IMR-90 (cell line): ENCODE results near the gene HAO2. TPM values are rescaled to one million over a fixed set of nuclear protein-coding genes. Genes with fewer than 3 reads are reported as not detected.

Experiments
- ATAC-seq: fragments of 200-7000 bp; cut with Tn5 transposase; 2 replicates; pipeline ENCODE4 v1.9.1; 2020; ENCODE audit warnings: low read depth, mild to moderate bottlenecking, moderate library complexity
- BruUV-seq: library from RNA; stranded (reverse); fragments of 400-500 nt; replicated peaks from 2 replicates; lab custom pipeline; 2021; lab: Mats Ljungman, UMichigan
- CTCF ChIA-PET: fragments of 300-600 bp; formaldehyde crosslinking; extraction: SDS; loops from one replicate; lab custom pipeline; 2021; ENCODE audit warnings: antibody characterized with exemption; lab: Yijun Ruan, JAX
- POLR2A ChIA-PET: fragments of 300-600 bp; sonication (Branson Sonifier 250); formaldehyde crosslinking; loops from one replicate; lab custom pipeline; 2022; ENCODE audit warnings: antibody characterized with exemption; ENCODE audit not compliant: unreplicated experiment; lab: Charles Lee
- DNase-seq: peaks from one replicate; pipeline ENCODE4 v3.0.0; 2013
- H2AFZ ChIP-seq: replicated peaks from 2 replicates; pipeline ENCODE3; 2013; ENCODE audit warnings: low read length, mild to moderate bottlenecking; ENCODE audit not compliant: poor library complexity
- H2AK5ac ChIP-seq: 2 replicates; pipeline ENCODE4 v1.6.1; 2013; ENCODE audit warnings: low read depth, low read length, inconsistent platforms
- H2AK9ac ChIP-seq: replicated peaks from 2 replicates; pipeline ENCODE3; 2013; ENCODE audit warnings: mild to moderate bottlenecking, low read depth, low read length, moderate library complexity; ENCODE audit not compliant: poor library complexity
- H2BK120ac ChIP-seq: 2 replicates; pipeline ENCODE4 v1.6.1; 2013; ENCODE audit warnings: low read depth, low read length, inconsistent platforms
- H2BK15ac ChIP-seq: 3 replicates; pipeline ENCODE4 v1.6.1; 2013; ENCODE audit warnings: low read depth, low read length, inconsistent platforms
- H2BK20ac ChIP-seq: 2 replicates; pipeline ENCODE4 v1.6.1; 2013; ENCODE audit warnings: low read depth, mild to moderate bottlenecking, inconsistent platforms, low read length, moderate library complexity
- H2BK5ac ChIP-seq: 2 replicates; pipeline ENCODE4 v1.6.1; 2013; ENCODE audit warnings: mild to moderate bottlenecking, low read depth, low read length, inconsistent platforms; ENCODE audit not compliant: poor library complexity, severe bottlenecking
- H3K14ac ChIP-seq: replicated peaks from 2 replicates; pipeline ENCODE4 v1.6.1; 2013; ENCODE audit warnings: low read depth, low read length, inconsistent platforms
- H3K18ac ChIP-seq: 2 replicates; pipeline ENCODE4 v1.6.1; 2013; ENCODE audit warnings: low read depth, low read length, control low read depth
- H3K23ac ChIP-seq: 2 replicates; pipeline ENCODE4 v1.6.1; 2013; ENCODE audit warnings: low read depth, low read length, inconsistent platforms
- H3K27ac ChIP-seq: 2 replicates; pipeline ENCODE4 v1.5.1; 2013; ENCODE audit warnings: mild to moderate bottlenecking, control low read depth, low read length; ENCODE audit not compliant: insufficient read depth
- H3K27me3 ChIP-seq: 2 replicates; pipeline ENCODE4 v1.6.1; 2013; ENCODE audit warnings: low read length; ENCODE audit not compliant: control insufficient read depth, insufficient read depth
- H3K36me3 ChIP-seq: 2 replicates; pipeline ENCODE4 v1.6.1; 2013; ENCODE audit warnings: low read length, mixed read lengths; ENCODE audit not compliant: control insufficient read depth, insufficient read depth
- H3K4ac ChIP-seq: 2 replicates; pipeline ENCODE4 v1.6.1; 2013; ENCODE audit warnings: low read depth, low read length, inconsistent platforms
- H3K4me1 ChIP-seq: 2 replicates; pipeline ENCODE4 v1.6.1; 2013; ENCODE audit warnings: low read length, mixed read lengths; ENCODE audit not compliant: control insufficient read depth, insufficient read depth
- H3K4me2 ChIP-seq: 2 replicates; pipeline ENCODE4 v1.6.1; 2013; ENCODE audit warnings: low read depth, mild to moderate bottlenecking, control low read depth, low read length, moderate library complexity
- H3K4me3 ChIP-seq: 2 replicates; pipeline ENCODE4 v1.5.1; 2013; ENCODE audit warnings: low read depth, mild to moderate bottlenecking, control low read depth, low read length, moderate library complexity; ENCODE audit not compliant: insufficient read depth
- H3K56ac ChIP-seq: 2 replicates; pipeline ENCODE4 v1.6.1; 2013; ENCODE audit warnings: low read length, inconsistent platforms; ENCODE audit not compliant: insufficient read depth; ENCODE audit errors: extremely low read depth
- H3K79me1 ChIP-seq, 2 experiments: 2 replicates each; pipeline ENCODE4 v1.6.1; 2013; ENCODE audit warnings: low read length in 2 of 2, inconsistent platforms in 1 of 2, low read depth in 1 of 2
- H3K9ac ChIP-seq: 2 replicates; pipeline ENCODE4 v1.6.1; 2013; ENCODE audit warnings: low read depth, low read length, control low read depth
- H3K9me1 ChIP-seq: 2 replicates; pipeline ENCODE4 v1.6.1; 2013; ENCODE audit warnings: low read length, inconsistent platforms; ENCODE audit not compliant: insufficient read depth
- H3K9me3 ChIP-seq: 2 replicates; pipeline ENCODE4 v1.6.1; 2013; ENCODE audit warnings: low read length; ENCODE audit not compliant: control insufficient read depth, insufficient read depth
- H4K20me1 ChIP-seq: 2 replicates; pipeline ENCODE4 v1.6.1; 2013; ENCODE audit warnings: low read length, inconsistent platforms; ENCODE audit not compliant: insufficient read depth
- H4K5ac ChIP-seq: 2 replicates; pipeline ENCODE4 v1.6.1; 2013; ENCODE audit warnings: mild to moderate bottlenecking, low read depth, low read length, control low read depth
- H4K8ac ChIP-seq, 2 experiments: 2 replicates each; pipeline ENCODE4 v1.6.1; 2013; ENCODE audit warnings: low read depth in 2 of 2, low read length in 2 of 2, control low read depth in 1 of 2, inconsistent platforms in 1 of 2
- H4K91ac ChIP-seq: 2 replicates; pipeline ENCODE4 v1.6.1; 2013; ENCODE audit warnings: low read depth, low read length, inconsistent platforms; ENCODE audit not compliant: insufficient read depth
- BHLHE40 ChIP-seq: fragments of 150-350 bp; IDR thresholded peaks from 2 replicates; pipeline ENCODE4 v1.6.1; 2016; ENCODE audit warnings: mild to moderate bottlenecking, low read depth, low read length
- CEBPB ChIP-seq: IDR thresholded peaks from 2 replicates; pipeline ENCODE4 v1.6.1; 2012; ENCODE audit warnings: low read depth, low read length, improper control_type of control experiment
- CHD1 ChIP-seq: IDR thresholded peaks from 2 replicates; pipeline ENCODE4 v1.6.1; 2012; ENCODE audit warnings: low read depth, low read length, improper control_type of control experiment
- FOS ChIP-seq: fragments of 150-350 bp; IDR thresholded peaks from 2 replicates; pipeline ENCODE4 v1.6.1; 2016; ENCODE audit warnings: low read depth, low read length
- MAFK ChIP-seq: IDR thresholded peaks from 2 replicates; pipeline ENCODE4 v1.6.1; 2012; ENCODE audit warnings: low read depth, low read length, improper control_type of control experiment
- MAZ ChIP-seq: IDR thresholded peaks from 2 replicates; pipeline ENCODE4 v1.6.1; 2012; ENCODE audit warnings: low read depth, mild to moderate bottlenecking, low read length, improper control_type of control experiment, moderate library complexity, borderline replicate concordance
- MXI1 ChIP-seq: IDR thresholded peaks from 2 replicates; pipeline ENCODE4 v1.6.1; 2012; ENCODE audit warnings: low read depth, mild to moderate bottlenecking, low read length, moderate library complexity, borderline replicate concordance
- NFE2L2 ChIP-seq: fragments of 150-350 bp; IDR thresholded peaks from 2 replicates; pipeline ENCODE4 v1.6.1; 2016; ENCODE audit warnings: low read depth, mild to moderate bottlenecking, low read length
- POLR2A ChIP-seq: IDR thresholded peaks from 2 replicates; pipeline ENCODE4 v1.6.1; 2012; ENCODE audit warnings: mild to moderate bottlenecking, low read depth, low read length
- RAD21 ChIP-seq: IDR thresholded peaks from 2 replicates; pipeline ENCODE4 v1.6.1; 2012; ENCODE audit warnings: low read length, improper control_type of control experiment
- RCOR1 ChIP-seq: IDR thresholded peaks from 2 replicates; pipeline ENCODE4 v1.6.1; 2012; ENCODE audit warnings: mild to moderate bottlenecking, low read length, improper control_type of control experiment; ENCODE audit not compliant: insufficient replicate concordance
- RFX5 ChIP-seq: IDR thresholded peaks from 2 replicates; pipeline ENCODE4 v1.8.0; 2012; ENCODE audit warnings: low read depth, mild to moderate bottlenecking, low read length, moderate library complexity
- SMC3 ChIP-seq: fragments of 150-350 bp; IDR thresholded peaks from 2 replicates; pipeline ENCODE4 v1.6.1; 2016; ENCODE audit warnings: low read depth, mild to moderate bottlenecking, antibody characterized with exemption, low read length, moderate library complexity
- WGBS, 2 experiments: methylation state at CpG; one replicate each; pipeline versions ENCODE4 v1.1.5 to v1.1.7; 2013; ENCODE audit warnings: missing lambda C conversion rate in 2 of 2; ENCODE audit not compliant: insufficient read length in 1 of 2; ENCODE audit errors: extremely low coverage in 2 of 2; 5-methylcytosine and 5-hydroxymethylcytosine counted together
- dilution Hi-C: fragments of 300-500 bp; cut with HindIII; formaldehyde crosslinking; loops from one replicate; pipeline ENCODE4 v1.14.3; 2018; ENCODE audit warnings: low sequenced_read_pairs; ENCODE audit not compliant: unreplicated experiment
- in situ Hi-C: fragments of 300-500 bp; cut with MboI; formaldehyde crosslinking; loops from 3 replicates; pipeline ENCODE4 v1.14.3; 2019; ENCODE audit warnings: low sequenced_read_pairs, inconsistent platforms, mixed read lengths
- intact Hi-C: fragments of 100-400 bp; cut with micrococcal nuclease; formaldehyde crosslinking; loops from 2 replicates; pipeline ENCODE4 v1.10.0; 2022
- polyA plus RNA-seq, 3 experiments: library from polyadenylated mRNA; depleted of rRNA; stranded (reverse); fragments of >200 nt; gene quantifications; 2 replicates each; pipeline ENCODE4 v1.2.3, GENCODE V29; 2012; ENCODE audit warnings: low replicate concordance in 1 of 3
- total RNA-seq: library from RNA; depleted of rRNA; stranded (reverse); fragments of >200 nt; gene quantifications from 2 replicates; pipeline ENCODE4 v1.2.3, GENCODE V29; 2012
- TF ChIP-seq, protein P1 (sequence below): fragments of 150-350 bp; IDR thresholded peaks from 2 replicates; pipeline ENCODE4 v1.6.1; 2016; ENCODE audit warnings: low read depth, mild to moderate bottlenecking, low read length, moderate library complexity, borderline replicate concordance
- TF ChIP-seq, protein P2 (sequence below): conservative IDR thresholded peaks from 2 replicates; pipeline ENCODE4 v1.5.1; 2012; ENCODE audit warnings: mild to moderate bottlenecking, low read depth, low read length, improper control_type of control experiment
- TF ChIP-seq, protein P3 (sequence below): fragments of 150-350 bp; IDR thresholded peaks from 2 replicates; pipeline ENCODE4 v1.6.1; 2017; ENCODE audit warnings: mild to moderate bottlenecking, antibody characterized with exemption, low read length, low read depth

The HAO2 gene
- total and polyA plus RNA-seq, 2 of the 4 experiments (the other 2 are of a cell fraction): not detected

DNA sequence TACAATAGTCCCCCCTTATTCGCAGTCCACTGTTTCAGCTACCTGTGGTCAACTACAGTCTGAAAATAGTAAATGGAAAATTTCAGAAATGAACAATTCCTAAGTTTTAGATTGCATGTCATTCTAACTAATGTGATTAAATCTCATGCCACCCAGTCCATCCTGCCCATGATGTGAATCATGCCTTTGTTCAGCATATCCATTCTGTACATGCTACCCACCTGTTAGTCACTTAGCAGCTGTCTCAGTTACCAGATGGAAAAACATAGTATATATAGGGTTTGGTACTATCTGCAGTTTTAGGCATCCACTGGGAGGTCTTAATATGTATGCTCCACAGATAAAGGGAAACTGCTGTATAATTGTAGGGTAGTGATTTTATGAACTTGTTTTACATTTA, 16.6 kb upstream of the HAO2 start:
- H3K4me2 ChIP-seq: no peak overlapping the region
- H3K9ac ChIP-seq: no peak overlapping the region
- no peak overlapping the region for H3K14ac ChIP-seq
- H3K23ac ChIP-seq: no peak overlapping the region
- no CpG with 5 or more reads among the region's 1 CpG for WGBS, 2 experiments
- ATAC-seq (no peak), DNase-seq (no peak)
- H3K36me3 ChIP-seq: no peaks in the 10 kb centered on the region
- no peak overlapping the region for H4K8ac ChIP-seq
- H3K4ac ChIP-seq: no peak overlapping the region
- H2AFZ ChIP-seq: no peak overlapping the region
- no peak overlapping the region for H2AK5ac ChIP-seq
- TF ChIP-seq RFX5 (no peak), POLR2A (no peak), MAFK (no peak), CEBPB (no peak), MXI1 (no peak), RCOR1 (no peak), NFE2L2 (no peak), RAD21 (no peak), MAZ (no peak), BHLHE40 (no peak), CHD1 (no peak), FOS (no peak), SMC3 (no peak)
- TF ChIP-seq, protein P1, sequence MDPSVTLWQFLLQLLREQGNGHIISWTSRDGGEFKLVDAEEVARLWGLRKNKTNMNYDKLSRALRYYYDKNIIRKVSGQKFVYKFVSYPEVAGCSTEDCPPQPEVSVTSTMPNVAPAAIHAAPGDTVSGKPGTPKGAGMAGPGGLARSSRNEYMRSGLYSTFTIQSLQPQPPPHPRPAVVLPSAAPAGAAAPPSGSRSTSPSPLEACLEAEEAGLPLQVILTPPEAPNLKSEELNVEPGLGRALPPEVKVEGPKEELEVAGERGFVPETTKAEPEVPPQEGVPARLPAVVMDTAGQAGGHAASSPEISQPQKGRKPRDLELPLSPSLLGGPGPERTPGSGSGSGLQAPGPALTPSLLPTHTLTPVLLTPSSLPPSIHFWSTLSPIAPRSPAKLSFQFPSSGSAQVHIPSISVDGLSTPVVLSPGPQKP: no peak
- TF ChIP-seq, protein P2, sequence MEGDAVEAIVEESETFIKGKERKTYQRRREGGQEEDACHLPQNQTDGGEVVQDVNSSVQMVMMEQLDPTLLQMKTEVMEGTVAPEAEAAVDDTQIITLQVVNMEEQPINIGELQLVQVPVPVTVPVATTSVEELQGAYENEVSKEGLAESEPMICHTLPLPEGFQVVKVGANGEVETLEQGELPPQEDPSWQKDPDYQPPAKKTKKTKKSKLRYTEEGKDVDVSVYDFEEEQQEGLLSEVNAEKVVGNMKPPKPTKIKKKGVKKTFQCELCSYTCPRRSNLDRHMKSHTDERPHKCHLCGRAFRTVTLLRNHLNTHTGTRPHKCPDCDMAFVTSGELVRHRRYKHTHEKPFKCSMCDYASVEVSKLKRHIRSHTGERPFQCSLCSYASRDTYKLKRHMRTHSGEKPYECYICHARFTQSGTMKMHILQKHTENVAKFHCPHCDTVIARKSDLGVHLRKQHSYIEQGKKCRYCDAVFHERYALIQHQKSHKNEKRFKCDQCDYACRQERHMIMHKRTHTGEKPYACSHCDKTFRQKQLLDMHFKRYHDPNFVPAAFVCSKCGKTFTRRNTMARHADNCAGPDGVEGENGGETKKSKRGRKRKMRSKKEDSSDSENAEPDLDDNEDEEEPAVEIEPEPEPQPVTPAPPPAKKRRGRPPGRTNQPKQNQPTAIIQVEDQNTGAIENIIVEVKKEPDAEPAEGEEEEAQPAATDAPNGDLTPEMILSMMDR: no peak
- TF ChIP-seq, protein P3, sequence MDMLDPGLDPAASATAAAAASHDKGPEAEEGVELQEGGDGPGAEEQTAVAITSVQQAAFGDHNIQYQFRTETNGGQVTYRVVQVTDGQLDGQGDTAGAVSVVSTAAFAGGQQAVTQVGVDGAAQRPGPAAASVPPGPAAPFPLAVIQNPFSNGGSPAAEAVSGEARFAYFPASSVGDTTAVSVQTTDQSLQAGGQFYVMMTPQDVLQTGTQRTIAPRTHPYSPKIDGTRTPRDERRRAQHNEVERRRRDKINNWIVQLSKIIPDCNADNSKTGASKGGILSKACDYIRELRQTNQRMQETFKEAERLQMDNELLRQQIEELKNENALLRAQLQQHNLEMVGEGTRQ: no peak
- H4K20me1 ChIP-seq: no peaks in the 10 kb centered on the region
- no peak overlapping the region for H4K5ac ChIP-seq
- no peak overlapping the region for H3K4me3 ChIP-seq
- no peak overlapping the region for H2BK15ac ChIP-seq
- H3K27me3 ChIP-seq: no peaks in the 10 kb centered on the region
- no peaks in the 10 kb centered on the region for H3K79me1 ChIP-seq
- H3K9me3 ChIP-seq: no peaks in the 10 kb centered on the region
- no peak overlapping the region for H3K27ac ChIP-seq
- H2BK5ac ChIP-seq: no peak overlapping the region
- ChIA-PET CTCF (no interaction called here), POLR2A (no interaction called here)
- H3K56ac ChIP-seq: no peak overlapping the region
- no peaks in the 10 kb centered on the region for H3K4me1 ChIP-seq
- H2BK20ac ChIP-seq: no peak overlapping the region
- no peak overlapping the region for H2BK120ac ChIP-seq
- H3K18ac ChIP-seq: no peak overlapping the region
- no peak overlapping the region for H4K91ac ChIP-seq
- intact Hi-C loops: no loop called here
- dilution Hi-C loops: no loop called here
- no TSS peak for BruUV-seq
- in situ Hi-C loops: loop anchor here (25.0 kb wide), 1 partner anchor 1190 kb away; no protein-coding TSS in a partner anchor
- no peak overlapping the region for H2AK9ac ChIP-seq
- no peaks in the 10 kb centered on the region for H3K9me1 ChIP-seq
